ENCODE data around the gene INSC.

Gene INSC

DNA sequence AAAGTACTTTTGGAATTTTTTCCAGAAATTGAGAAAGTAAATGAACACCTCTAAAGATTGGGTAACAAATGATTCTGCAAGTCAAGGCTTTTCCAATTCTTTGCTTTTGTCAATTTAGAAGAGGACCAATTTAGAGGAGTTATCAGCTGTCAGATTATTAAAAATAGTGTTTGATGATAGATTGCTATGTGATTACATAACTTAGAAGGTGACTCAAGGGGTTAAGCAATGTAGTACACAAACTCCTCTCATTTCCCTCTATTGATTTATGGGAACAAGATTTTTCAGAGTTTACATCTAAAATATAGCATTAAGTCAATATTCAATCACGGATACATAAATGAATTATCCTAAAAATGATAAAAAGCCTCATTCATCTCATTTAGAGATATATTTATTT lies 70.3 kb downstream of the INSC start:
- FAIRE-seq (no peak), DNase-seq (ENCODE audit: low spot score) (no peak)

DNA sequence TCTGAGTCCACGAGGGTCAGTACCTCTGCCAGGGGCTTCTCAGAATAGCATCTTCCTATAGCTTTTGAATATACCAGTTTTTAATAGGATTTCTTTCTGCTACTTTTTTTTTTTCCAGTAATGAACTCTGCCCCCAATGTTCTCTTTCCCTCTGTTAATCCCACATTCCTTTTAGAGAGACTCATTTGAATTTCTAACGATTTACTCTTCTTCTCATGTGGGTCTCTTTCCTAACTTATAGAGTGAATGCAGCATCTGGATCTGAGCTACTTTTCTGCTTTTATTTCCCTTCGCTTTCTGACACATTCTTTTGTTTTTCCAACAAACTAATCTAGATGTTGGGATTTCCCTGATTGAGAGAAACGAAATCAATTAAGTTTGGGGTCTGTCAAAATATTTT lies 71.4 kb downstream of the INSC start:
- FAIRE-seq, result no peak
- no peak for DNase-seq (ENCODE audit: low spot score)

DNA sequence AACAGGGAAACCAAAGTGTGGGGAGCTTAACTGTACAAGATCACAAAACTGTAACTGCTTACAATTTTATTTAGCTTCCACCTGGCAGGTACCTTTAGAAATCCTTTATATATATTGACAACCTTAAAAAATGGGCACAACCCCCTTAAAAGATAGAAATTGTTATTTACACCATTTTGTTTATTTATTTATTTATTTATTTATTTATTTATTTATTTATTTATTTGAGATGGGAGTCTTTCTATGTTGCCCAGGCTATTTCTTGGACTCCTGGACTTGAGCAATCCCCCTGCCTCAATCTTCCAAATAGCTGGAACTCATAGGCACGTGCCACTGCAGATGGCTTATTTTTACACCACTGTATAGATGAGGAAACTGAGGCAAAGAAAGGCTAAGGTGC lies 74.5 kb downstream of the INSC start:
- DNase-seq (ENCODE audit: low spot score) (no peak), FAIRE-seq (no peak)

DNA sequence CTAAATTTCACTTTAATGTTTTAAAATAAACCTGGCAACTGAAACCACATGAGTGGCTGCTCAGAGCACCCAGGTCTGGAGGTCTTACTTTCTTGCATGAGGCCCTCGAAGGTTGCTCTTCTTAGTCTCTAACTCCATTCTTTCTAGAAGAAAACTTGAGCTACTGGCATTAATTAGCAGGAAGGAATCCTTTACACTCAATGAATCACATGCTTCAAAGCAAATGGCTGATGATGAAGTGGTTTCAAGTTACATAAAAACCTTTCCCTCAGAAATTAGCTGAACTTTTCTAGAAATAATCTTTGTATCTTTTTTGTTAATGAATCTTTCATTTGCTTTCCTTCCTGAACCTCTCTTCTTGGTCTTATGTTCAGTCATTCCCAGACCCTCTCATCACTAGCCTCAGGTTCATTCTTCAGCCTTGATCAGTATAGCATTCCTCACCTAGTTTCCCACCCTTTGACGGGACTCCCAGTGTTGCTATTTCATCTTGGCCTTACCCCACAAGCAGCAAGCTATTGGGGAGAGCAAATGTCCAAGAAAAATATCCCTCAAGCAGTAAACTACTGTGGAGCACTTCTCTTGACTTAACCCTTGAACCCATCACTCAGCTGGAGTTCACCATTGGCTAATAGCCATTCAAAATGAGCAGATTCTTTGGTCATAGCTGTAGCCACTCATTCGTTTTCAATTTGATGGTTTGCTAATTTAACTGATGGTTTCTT lies 75.1 kb downstream of the INSC start:
- no peak for DNase-seq (ENCODE audit: low spot score)
- no peak for FAIRE-seq

DNA sequence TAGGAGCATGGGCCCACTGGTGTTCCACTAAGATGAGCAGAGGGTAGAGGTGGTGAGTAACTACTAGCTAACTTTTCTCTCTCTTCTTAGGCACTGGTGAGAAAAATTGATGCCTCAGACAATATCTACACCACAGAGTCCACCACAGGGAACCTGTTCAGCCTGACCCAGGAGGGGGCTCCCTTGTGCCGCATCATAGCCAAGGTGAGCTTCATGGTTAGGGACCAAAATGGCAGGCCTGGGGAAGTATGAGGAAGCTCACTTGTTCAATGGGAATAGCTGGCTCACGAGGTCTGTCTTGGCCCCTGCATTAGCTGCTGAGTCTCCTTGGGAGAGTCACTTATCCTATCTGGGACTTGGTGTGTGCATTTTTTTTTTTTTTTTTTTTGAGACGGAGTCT lies 75.9 kb downstream of the INSC start:
- no peak for FAIRE-seq
- no peak for DNase-seq (ENCODE audit: low spot score)

DNA sequence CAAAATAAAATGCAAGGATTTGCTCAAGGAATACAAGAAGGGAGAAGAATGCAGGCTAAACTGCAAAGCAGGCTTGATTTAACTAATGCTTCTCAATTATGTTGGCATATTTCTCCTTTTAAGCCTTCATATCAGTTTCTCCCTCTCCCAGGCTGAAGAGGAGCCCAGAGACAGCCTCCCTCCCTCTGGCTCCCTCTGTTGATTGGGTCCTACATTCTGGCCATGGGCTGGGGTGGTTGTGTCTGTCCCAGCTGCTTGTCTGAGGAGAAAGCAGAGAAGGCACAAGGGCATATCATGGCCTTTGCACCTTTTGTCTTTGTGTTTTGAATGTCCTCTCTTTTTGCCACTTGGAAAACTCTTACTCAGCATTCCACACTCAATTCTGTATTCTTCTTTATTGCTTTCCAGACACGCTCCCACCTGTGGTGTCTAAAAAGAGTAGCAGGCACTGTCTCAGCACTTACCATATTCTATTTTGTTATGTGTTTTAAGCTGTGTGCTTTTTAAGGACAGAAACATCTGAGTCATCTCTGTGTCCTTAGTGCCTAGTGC lies 77.4 kb downstream of the INSC start:
- DNase-seq (ENCODE audit: low spot score) (no peak), FAIRE-seq (no peak)

DNA sequence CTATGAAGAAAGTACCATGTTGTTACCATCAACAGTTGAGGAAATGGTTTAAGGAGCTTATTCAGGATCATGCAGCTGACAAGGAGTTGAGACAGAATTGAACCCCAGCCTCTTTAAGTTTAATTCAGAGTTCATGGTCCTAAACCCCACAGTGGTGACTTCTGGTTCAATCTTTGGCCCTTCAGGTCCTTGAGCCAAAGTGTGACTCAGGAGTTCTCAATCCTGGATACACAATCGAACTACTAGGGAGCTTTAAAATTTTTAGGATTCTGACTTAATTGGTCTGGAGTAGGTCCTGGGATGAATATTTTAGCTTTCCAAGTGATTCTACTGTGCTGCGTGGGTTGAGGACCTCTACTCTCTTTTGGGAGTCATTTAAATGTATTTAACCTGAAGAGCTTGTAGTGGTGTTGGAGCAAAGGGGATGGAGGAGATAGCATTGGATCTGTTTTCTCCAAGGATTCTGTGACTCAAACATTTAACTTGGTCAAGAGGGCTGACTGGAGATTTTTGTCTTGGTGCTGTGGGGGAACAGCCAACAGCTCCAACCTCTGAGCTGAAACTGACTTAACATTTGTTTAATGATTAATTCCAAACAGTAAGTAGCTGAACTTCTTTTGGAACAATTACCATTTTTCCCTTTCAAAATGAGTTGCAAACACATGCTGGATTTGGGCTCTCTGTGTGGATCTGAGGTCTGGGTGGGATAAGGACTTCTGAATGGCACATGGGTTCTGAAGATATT lies 80.1 kb downstream of the INSC start:
- peak; percentile 81 for FAIRE-seq
- peak; percentile 39 for DNase-seq (ENCODE audit: low spot score)

DNA sequence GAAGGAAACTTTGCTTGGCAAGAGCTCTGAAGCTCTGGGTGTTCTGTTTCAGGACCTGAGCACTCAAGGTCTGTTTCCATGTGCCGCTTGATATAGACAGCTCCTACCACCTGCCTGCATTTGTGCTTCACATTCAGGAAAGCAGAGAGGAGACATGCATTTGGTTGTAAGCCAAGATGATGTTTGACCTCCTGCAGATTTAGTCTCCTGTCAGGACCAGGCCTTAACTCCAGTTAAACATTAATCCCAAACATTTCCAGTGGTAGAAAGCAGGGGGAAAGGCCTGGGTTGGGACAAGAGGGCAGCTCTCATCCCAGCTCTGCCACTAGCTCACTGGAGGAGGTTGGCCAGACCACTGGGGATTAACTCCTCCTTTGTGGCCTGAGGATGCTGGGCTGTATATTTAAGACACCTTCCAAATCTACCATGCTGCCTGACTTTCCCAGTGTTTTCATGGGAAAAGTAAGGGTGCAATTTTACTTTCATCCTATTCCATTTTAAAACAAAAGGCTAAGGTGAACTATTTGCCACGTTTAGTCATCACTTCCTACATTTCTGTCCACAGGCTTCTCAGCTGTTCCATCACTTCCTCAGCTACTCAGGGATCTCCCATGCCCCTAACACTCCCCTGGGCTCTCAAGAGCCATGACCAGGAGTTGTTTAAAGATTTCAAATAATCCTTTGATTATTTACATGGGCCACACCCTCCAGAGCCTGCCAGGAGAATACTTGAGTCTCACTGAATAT lies 80.9 kb downstream of the INSC start:
- peak; percentile 62 for DNase-seq (ENCODE audit: low spot score)
- peak; percentile 88 for FAIRE-seq

DNA sequence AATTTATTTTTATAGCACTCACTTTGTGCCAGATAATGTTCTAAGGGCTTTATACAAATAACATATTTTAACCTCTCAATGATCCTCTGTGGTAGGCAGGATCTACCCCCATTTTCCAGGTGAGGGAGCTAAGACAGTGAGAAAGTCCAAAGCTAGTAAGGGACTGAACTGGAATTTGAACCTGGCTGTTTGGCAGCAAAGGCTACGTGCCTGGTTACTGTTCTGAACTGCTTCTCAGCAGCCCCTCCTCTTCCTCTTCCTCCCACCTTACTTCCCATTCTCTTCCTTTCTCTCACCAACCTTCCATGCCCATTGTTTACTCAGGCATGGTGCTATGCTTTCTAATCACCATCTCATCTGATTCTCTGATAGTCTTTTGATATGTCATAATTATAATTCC lies 82.0 kb downstream of the INSC start:
- DNase-seq (ENCODE audit: low spot score), result no peak
- no peak for FAIRE-seq

DNA sequence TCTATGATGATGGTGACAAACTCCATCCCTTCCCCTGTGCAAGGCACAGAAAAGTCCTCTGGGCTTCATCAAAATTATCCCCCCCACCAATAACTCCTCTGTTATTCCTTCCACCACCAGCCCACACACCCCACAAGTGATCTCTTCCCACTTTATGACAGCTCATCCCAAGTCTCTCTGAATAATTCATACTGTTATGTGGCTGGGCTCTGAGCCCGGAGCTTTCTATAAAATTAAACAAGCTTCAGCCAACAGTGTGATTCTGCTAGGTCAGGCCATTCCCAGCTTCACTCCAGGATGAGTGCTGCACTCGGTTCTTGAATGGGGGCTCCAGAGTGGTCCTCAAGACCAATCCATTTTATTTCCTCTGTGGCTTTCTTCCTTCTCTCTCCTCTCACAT lies 83.0 kb downstream of the INSC start:
- DNase-seq (ENCODE audit: low spot score) (no peak), FAIRE-seq (no peak)

DNA sequence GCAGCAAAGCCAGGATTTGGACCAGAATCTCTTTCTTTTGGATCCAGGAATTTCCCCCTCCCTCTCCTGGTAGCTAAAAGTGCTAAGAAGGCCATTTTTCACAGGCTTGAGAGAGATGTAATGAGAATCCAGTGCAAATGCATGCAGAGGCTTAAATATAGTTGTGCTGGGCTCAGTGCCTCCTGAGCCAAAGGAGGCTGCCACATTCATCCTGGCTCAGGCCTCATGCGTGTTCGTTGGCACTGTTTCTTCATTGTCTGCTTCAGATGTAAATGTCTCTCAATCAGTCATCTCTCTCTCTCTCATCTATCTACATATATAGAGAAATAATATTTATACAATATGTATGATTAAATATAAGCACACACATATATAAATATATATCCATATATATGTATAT lies 83.6 kb downstream of the INSC start:
- DNase-seq (ENCODE audit: low spot score) (no peak), FAIRE-seq (no peak)

DNA sequence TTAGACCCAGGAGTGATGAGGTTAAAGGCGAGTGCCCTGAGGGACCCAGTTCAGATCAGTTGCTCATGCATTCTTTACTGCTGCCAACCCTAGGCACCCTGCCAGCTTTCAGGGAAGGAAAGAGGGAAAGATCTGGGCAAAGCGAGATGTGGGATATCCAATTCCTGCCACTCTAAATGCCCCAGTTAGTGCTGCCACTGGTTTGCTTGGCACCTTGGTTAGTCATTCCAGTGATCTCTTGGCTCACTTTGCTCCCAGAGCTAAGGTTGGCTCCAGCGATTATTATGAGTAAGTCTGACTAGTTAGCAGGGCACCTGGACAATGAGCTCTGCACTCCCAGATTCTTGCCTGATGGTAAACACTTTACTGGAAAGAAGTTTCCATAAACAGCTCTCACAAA lies 85.0 kb downstream of the INSC start:
- DNase-seq (ENCODE audit: low spot score) (peak; percentile 52), FAIRE-seq (peak; percentile 74)

DNA sequence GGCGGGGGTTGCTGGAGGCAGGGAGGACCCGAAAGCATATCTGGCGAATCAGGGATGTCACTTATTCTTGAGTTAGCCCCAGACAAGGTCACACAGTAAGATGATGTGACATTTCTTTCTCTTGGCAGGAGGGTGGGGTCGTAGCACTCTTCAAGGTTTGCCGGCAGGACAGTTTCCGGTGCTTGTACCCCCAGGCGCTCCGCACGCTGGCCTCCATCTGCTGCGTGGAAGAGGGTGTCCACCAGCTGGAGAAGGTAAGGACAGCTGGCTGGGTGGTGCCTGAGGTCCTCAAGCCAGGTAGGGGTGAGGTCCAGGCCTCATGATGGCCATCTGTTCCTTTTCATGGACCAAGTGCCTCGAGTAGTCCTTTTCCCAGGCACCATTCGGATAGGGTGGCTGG lies 86.0 kb downstream of the INSC start:
- FAIRE-seq, result no peak
- no peak for DNase-seq (ENCODE audit: low spot score)

DNA sequence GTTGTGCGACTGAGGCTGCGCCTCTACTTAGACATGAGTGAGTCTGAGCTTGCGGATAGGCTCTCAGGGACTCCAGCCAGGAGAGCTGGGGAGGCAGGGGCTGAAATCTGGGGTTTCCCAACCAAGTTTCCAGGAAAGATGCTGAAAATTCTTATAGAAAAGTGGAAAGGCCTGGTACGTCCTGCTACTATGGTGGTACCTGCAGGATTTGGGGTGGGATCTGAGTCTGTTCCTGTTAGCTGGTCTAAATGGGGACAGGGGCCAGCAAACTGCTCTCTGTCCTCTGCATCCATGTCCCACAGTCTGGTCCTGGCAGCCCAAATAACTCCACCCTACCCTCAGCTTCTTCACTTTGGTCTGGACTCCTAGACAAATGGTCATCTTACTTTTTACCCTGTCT lies 86.9 kb downstream of the INSC start:
- FAIRE-seq (no peak), DNase-seq (ENCODE audit: low spot score) (no peak)

DNA sequence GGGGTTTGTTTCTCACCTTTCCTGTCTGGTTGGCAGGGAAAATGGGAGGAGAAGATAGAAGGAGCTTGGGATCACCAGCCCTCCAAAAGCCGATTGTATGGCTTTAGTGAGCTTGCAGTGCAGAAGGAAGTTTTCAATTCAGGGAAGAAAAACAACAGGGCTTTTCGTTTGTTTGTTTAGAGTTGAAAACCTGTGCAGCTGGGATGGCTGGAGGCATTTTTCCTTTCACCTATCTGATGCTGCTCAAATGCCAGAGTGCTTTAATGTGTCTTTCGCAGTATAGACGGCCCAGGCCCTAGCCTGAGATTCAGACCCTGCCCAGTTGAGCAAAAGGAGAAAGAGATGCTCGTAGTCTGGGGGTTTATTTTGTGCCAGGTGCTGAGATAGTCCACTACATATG lies 87.9 kb downstream of the INSC start:
- FAIRE-seq, result no peak
- no peak for DNase-seq (ENCODE audit: low spot score)

DNA sequence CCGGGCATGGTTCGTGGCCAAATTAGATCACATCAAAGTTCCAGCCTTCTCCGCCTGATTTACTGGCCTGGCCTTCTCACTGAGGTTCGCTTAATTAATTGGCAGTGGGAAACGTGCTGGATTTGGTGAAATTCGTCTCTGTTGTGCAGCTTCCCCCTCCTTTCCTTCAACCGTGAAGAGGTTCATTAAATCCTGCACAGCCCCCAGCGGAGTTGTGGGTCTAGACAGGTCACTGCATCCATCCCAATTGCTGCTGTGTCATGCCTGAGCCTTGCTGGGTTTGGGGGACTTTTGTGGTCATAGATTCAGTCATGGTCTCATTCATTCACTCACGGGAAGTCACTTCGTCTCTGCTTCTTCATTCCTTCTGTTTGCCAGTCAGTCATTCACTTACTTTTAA lies 90.0 kb downstream of the INSC start:
- DNase-seq (ENCODE audit: low spot score) (no peak), FAIRE-seq (no peak)

DNA sequence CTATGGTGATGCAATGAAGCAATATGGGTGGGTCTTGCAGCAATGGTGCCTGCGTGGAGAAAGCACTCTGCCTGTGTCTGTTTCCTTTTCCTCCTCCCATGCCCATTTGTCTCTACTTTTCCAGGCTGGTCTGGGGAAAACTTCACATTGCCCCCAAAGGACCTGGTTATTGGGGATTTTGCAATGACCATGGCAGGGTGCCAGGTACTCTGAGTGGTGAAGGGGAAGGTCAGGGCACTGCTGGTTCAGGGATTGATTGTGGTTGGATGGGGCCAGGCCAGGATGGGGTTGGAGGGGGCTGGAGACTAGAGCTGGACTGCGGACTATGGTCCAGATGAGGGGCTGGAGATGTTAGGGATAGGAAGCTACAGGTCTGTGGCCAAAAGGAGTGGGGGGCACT lies 92.1 kb downstream of the INSC start:
- no peak for FAIRE-seq
- DNase-seq (ENCODE audit: low spot score), result no peak

DNA sequence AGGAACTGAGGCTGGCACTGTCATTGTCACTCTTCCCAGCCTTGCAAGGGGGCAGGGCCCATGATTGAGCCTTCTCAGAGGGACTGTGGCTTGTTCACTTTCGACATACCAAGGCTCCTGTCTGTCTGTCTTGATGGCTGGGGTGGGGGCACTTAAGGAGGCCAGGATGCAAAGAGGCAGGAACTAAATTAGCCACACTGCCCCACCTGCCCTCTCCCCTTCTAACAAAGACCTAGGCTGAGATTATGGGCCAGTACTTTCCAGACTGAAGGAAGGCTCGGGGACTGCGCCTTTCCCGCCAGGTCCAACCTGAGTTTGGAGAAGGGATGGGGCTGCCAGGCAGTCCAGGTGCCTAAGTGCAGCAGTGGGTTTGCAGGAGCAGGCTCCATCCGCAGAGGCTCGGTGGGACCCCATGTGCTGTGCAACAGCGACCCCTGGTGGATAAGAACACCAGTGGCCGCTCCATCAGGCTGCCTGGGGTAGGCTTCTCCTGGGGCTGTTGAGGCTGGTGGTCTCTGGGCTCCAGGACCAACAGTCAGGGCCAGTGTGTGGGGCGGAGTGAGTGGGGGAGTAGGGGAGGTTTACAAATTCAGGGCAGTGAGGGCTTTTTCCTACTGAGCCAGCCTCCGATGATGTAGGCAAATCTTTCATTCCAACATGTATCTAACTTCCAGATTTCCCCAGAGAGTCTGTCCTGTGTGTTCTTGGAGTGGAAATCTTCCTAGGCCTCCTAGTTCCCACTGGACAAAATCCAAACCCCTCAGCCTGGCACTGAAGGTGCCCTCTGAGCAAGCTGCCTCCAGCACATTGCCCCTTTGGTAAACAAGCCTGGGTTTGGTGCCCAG lies 93.9 kb downstream of the INSC start:
- peak; percentile 23 for DNase-seq (ENCODE audit: low spot score)
- no peak for FAIRE-seq

DNA sequence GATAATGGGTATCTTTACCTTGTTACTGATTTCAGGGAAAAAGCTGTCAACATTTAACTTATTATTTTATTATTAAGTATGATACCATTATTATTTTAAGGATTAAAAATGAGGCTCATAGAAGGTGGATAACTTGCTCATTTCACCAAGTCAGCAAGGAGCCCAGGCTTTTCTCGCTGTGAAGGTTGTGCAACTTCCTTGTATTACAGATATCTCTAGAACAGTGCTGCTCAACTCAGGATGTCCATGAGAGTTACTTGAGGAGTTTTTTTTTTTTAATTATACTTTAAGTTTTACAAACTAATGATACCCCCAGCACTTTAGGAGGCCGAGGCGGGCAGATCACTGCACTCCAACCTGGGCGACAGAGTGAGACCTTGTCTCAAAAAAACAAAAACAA lies 98.2 kb downstream of the INSC start:
- DNase-seq (ENCODE audit: low spot score) (no peak), FAIRE-seq (no peak)

DNA sequence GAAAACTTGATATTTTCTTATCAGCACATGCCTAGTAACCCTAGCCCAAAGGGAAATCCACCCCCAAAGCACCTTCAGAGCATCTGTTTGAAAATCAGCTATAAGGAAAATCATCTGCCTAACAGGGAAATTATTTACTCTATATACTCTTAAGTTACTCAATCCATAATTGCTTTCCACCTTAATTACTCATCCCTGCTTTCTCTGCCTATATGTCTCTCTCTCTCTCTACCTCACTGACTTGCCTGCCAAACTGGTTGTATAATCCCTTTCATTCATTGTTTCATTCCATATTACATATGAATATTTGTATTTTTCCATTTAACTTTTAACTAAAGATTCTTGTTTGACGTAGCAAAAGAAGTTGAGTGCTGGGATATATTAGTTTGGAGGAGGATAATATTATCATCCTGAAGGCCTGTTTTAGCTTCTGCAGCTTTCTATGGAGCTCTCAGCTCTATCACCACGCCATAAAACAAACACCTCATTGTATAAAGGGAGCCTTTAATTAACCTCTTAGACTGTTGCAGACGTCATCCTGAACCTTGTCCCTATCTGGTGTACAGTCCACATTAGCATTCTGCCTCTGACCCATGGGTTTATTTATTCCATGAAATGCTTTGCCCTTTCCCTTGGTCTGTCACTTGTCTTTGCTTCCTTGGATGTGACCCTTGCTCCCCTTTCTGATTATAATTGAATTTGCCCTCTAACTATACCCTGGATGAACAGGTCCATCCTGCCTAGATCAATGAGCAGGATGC lies 98.9 kb downstream of the INSC start:
- FAIRE-seq (no peak), DNase-seq (ENCODE audit: low spot score) (no peak)

DNA sequence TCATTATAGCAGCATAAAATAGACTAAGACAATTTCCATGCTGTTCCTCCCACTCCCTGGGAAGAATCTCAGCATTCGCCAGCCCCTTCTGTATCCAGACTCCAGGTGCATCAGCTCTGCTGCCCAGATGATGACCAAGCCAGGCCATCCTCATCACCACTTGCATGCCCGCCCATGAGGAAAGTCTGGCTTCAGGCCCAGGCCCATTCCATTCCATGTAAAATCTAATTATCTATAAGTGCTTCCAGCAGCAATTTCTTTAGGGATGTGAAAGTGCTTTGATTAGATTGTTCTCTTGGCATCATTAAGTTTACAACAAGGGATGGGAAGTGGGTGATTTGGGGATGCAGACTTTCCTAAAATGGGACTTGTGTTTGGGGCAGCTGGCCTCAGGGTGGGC lies 100.3 kb downstream of the INSC start:
- DNase-seq (ENCODE audit: low spot score) (no peak), FAIRE-seq (no peak)

All from RCC 7860 (cell line).